Epithelial cell of prostate (primary cell): ENCODE measurements around the gene ARHGEF3.
"Not testable (repeated sequence)": the region's sequence is repeated elsewhere in the genome, so short reads cannot be mapped to it uniquely, and the experiment has no call there.

Source experiments
- DNase-seq: peaks from one replicate; pipeline ENCODE4 v3.0.0-alpha.2; 2011; ENCODE audit warnings: low read depth, low spot score
- H3K27ac ChIP-seq: fragments of 450-650 bp; 2 replicates; pipeline ENCODE4 v1.5.1; 2017; ENCODE audit warnings: mild to moderate bottlenecking

ARHGEF3 gene

GRCh38 chr3:56748663-56749231, 53.0 kb downstream of the ARHGEF3 start:
- no peak for DNase-seq
- no peak overlapping the region for H3K27ac ChIP-seq

GRCh38 chr3:56747150-56747549, 54.6 kb downstream of the ARHGEF3 start:
- H3K27ac ChIP-seq = no peak overlapping the region
- no peak for DNase-seq

- H3K27ac ChIP-seq = no peak overlapping the region
- no peak for DNase-seq
These were observed 57.7 kb downstream of the ARHGEF3 start for GRCh38 chr3:56744016-56744415.

- no peak for DNase-seq
- no peak overlapping the region for H3K27ac ChIP-seq
These were observed 58.9 kb downstream of the ARHGEF3 start for GRCh38 chr3:56742887-56743286.

GRCh38 chr3:56739036-56739435, 62.7 kb downstream of the ARHGEF3 start:
- no peak overlapping the region for H3K27ac ChIP-seq
- DNase-seq = no peak

- no peak for DNase-seq
- no peak overlapping the region for H3K27ac ChIP-seq
These were observed 64.7 kb downstream of the ARHGEF3 start for GRCh38 chr3:56737006-56737405.

- DNase-seq = no peak
- H3K27ac ChIP-seq = no peak overlapping the region
These were observed 69.6 kb downstream of the ARHGEF3 start for GRCh38 chr3:56732109-56732508.

- H3K27ac ChIP-seq = no peak overlapping the region
- DNase-seq = no peak
These were observed 76.6 kb downstream of the ARHGEF3 start for GRCh38 chr3:56725175-56725574.

- DNase-seq = no peak
- no peak overlapping the region for H3K27ac ChIP-seq
These were observed 77.1 kb downstream of the ARHGEF3 start for GRCh38 chr3:56724676-56725075.

- H3K27ac ChIP-seq = no peak overlapping the region
- DNase-seq = no peak
These were observed 80.9 kb downstream of the ARHGEF3 start for GRCh38 chr3:56720849-56721248.

- DNase-seq = not testable (repeated sequence)
These were observed 82.9 kb downstream of the ARHGEF3 start for GRCh38 chr3:56718809-56719208.

GRCh38 chr3:56711344-56711743, 90.4 kb downstream of the ARHGEF3 start:
- H3K27ac ChIP-seq = no peak overlapping the region

More at GRCh38 chr3:56718809-56719208, 82.9 kb downstream of the ARHGEF3 start:
- not testable (repeated sequence) for H3K27ac ChIP-seq

GRCh38 chr3:56707412-56707811, 94.3 kb downstream of the ARHGEF3 start:
- not testable (repeated sequence) for H3K27ac ChIP-seq, DNase-seq

More at GRCh38 chr3:56711344-56711743, 90.4 kb downstream of the ARHGEF3 start:
- no peak for DNase-seq

- no peak overlapping the region for H3K27ac ChIP-seq
- DNase-seq = no peak
These were observed 95.1 kb downstream of the ARHGEF3 start for GRCh38 chr3:56706629-56707028.

GRCh38 chr3:56704706-56705105, 97.0 kb downstream of the ARHGEF3 start:
- H3K27ac ChIP-seq = no peak overlapping the region
- no peak for DNase-seq

- no peak for DNase-seq
- H3K27ac ChIP-seq = no peak overlapping the region
These were observed 99.0 kb downstream of the ARHGEF3 start for GRCh38 chr3:56702490-56703315.

GRCh38 chr3:56700151-56700550, 101.6 kb downstream of the ARHGEF3 start:
- DNase-seq = no peak
- H3K27ac ChIP-seq = no peak overlapping the region

GRCh38 chr3:56694867-56695683, 106.7 kb downstream of the ARHGEF3 start:
- DNase-seq = no peak
- no peak overlapping the region for H3K27ac ChIP-seq

GRCh38 chr3:56693750-56694149, 108.0 kb downstream of the ARHGEF3 start:
- no peak overlapping the region for H3K27ac ChIP-seq
- DNase-seq = no peak

- DNase-seq, H3K27ac ChIP-seq: not testable (repeated sequence)
These were observed 109.0 kb downstream of the ARHGEF3 start for GRCh38 chr3:56692520-56693433.
